NCI-H510A (cell line): Measurements from ENCODE around the gene NTRK1.

Experiments
- DNase-seq: peaks from one replicate; lab custom pipeline; 2025; lab: John Stamatoyannopoulos, UW

The NTRK1 gene

GRCh38 chr1:156857532-156857931 lies 3.1 kb upstream of the NTRK1 start:
- no peak for DNase-seq

GRCh38 chr1:156858555-156858956 lies 2.1 kb upstream of the NTRK1 start:
- DNase-seq: no peak

GRCh38 chr1:156858959-156859522 lies 1.6 kb upstream of the NTRK1 start, which contains the start of gene INSRR:
TSS of gene INSRR (minus strand) at chr1:156859117. CDS start at chr1:156858621, 496 bp downstream.
- DNase-seq: no peak

- DNase-seq: no peak
Observed at GRCh38 chr1:156859523-156860112, 1.0 kb upstream of the NTRK1 start.

GRCh38 chr1:156860113-156860627 lies 495 bp upstream of the NTRK1 start:
- peak; percentile 33 for DNase-seq

- DNase-seq: no peak
Observed at GRCh38 chr1:156862584-156862983, 1.9 kb downstream of the NTRK1 start.

GRCh38 chr1:156862997-156863599 lies 2.4 kb downstream of the NTRK1 start:
- DNase-seq: no peak

GRCh38 chr1:156863631-156864030 lies 3.0 kb downstream of the NTRK1 start:
- no peak for DNase-seq

- no peak for DNase-seq
Observed at GRCh38 chr1:156864796-156865195, 4.1 kb downstream of the NTRK1 start.

GRCh38 chr1:156865258-156865657 lies 4.6 kb downstream of the NTRK1 start:
- no peak for DNase-seq

GRCh38 chr1:156865865-156866248 lies 5.2 kb downstream of the NTRK1 start:
- no peak for DNase-seq

- DNase-seq: no peak
Observed at GRCh38 chr1:156866249-156866909, 5.7 kb downstream of the NTRK1 start.

GRCh38 chr1:156868341-156868740 lies 7.7 kb downstream of the NTRK1 start:
- no peak for DNase-seq

GRCh38 chr1:156869455-156869854 lies 8.8 kb downstream of the NTRK1 start:
- no peak for DNase-seq

- no peak for DNase-seq
Observed at GRCh38 chr1:156873659-156874058, 13.0 kb downstream of the NTRK1 start.

- no peak for DNase-seq
Observed at GRCh38 chr1:156874142-156874541, 13.5 kb downstream of the NTRK1 start.

GRCh38 chr1:156874572-156875340 lies 14.1 kb downstream of the NTRK1 start:
- no peak for DNase-seq

GRCh38 chr1:156875341-156875615 lies 14.6 kb downstream of the NTRK1 start:
- DNase-seq: no peak

- no peak for DNase-seq
Observed at GRCh38 chr1:156876281-156876680, 15.6 kb downstream of the NTRK1 start.

GRCh38 chr1:156877433-156878170 lies 16.9 kb downstream of the NTRK1 start:
- DNase-seq: no peak

- DNase-seq: no peak
Observed at GRCh38 chr1:156879876-156880275, 19.2 kb downstream of the NTRK1 start.

- no peak for DNase-seq
Observed at GRCh38 chr1:156880473-156880872, 19.8 kb downstream of the NTRK1 start.
